Common myeloid progenitor, CD34-positive (primary cell): ENCODE data around the gene DDIT3. TPM values are rescaled to one million over a fixed set of nuclear protein-coding genes. Genes with fewer than 3 reads are reported as not detected.
"Not testable (repeated sequence)": the region's sequence is repeated elsewhere in the genome, so short reads cannot be mapped to it uniquely, and the experiment has no call there.

Experiments used
- CTCF ChIA-PET: fragments of 350-600 bp; sonication (Branson Sonifier 250); formaldehyde crosslinking; loops from one replicate; lab custom pipeline; 2021; ENCODE audit warnings: antibody characterized with exemption; lab: Charles Lee
- POLR2A ChIA-PET: fragments of 350-600 bp; sonication (Branson Sonifier 250); formaldehyde crosslinking; loops from one replicate; lab custom pipeline; 2021; ENCODE audit warnings: antibody characterized with exemption; lab: Charles Lee
- DNase-seq, 3 donors: peaks; one replicate each; pipeline versions ENCODE4 v3.0.0 to v3.0.0-alpha.2; 2013
- H3K27ac ChIP-seq, 2 experiments: 1 replicate in 1 of 2; 2 replicates in 1 of 2; pipeline ENCODE4 v1.7.0; 2013; ENCODE audit warnings: inconsistent platforms in 2 of 2, low read length in 2 of 2, mild to moderate bottlenecking in 2 of 2, low read depth in 1 of 2, moderate library complexity in 1 of 2; ENCODE audit not compliant: severe bottlenecking in 2 of 2, insufficient read depth in 1 of 2, poor library complexity in 1 of 2
- H3K27me3 ChIP-seq, 5 experiments: replicated peaks in 2 of 5; 1 replicate in 3 of 5; 2 replicates in 2 of 5; pipeline versions ENCODE4 v1.6.1 to v1.7.0; 2013; ENCODE audit warnings: low read length in 4 of 5, mild to moderate bottlenecking in 2 of 5, moderate library complexity in 2 of 5, inconsistent platforms in 1 of 5; ENCODE audit not compliant: insufficient read depth in 5 of 5, control insufficient read depth in 4 of 5
- H3K36me3 ChIP-seq, 4 experiments: 1 replicate in 2 of 4; 2 replicates in 2 of 4; pipeline versions ENCODE4 v1.6.1 to v1.7.0; 2013; ENCODE audit warnings: low read length in 3 of 4, control low read depth in 1 of 4, mild to moderate bottlenecking in 1 of 4; ENCODE audit not compliant: control insufficient read depth in 4 of 4, insufficient read depth in 4 of 4
- H3K4me1 ChIP-seq, 4 experiments: 1 replicate in 3 of 4; 2 replicates in 1 of 4; pipeline versions ENCODE4 v1.6.1 to v1.7.1; 2013; ENCODE audit warnings: low read length in 3 of 4, mild to moderate bottlenecking in 3 of 4, control low read depth in 1 of 4, inconsistent platforms in 1 of 4, moderate library complexity in 1 of 4; ENCODE audit not compliant: control insufficient read depth in 4 of 4, insufficient read depth in 4 of 4; ENCODE audit errors: control extremely low read depth in 1 of 4
- H3K4me3 ChIP-seq, 7 experiments: 1 replicate in 4 of 7; 2 replicates in 3 of 7; pipeline versions ENCODE4 v1.5.1 to v1.7.0; 2013; ENCODE audit warnings: mild to moderate bottlenecking in 7 of 7, low read length in 6 of 7, moderate library complexity in 6 of 7, inconsistent platforms in 2 of 7, low read depth in 2 of 7, control low read depth in 1 of 7; ENCODE audit not compliant: insufficient read depth in 4 of 7, control insufficient read depth in 1 of 7; ENCODE audit errors: extremely low read depth in 1 of 7
- H3K9me3 ChIP-seq, 5 experiments: 1 replicate in 4 of 5; 2 replicates in 1 of 5; pipeline versions ENCODE4 v1.6.1 to v1.7.1; 2013; ENCODE audit warnings: low read length in 4 of 5, mild to moderate bottlenecking in 2 of 5, inconsistent platforms in 1 of 5, low read depth in 1 of 5, moderate library complexity in 1 of 5; ENCODE audit not compliant: control insufficient read depth in 4 of 5, insufficient read depth in 2 of 5; ENCODE audit errors: control extremely low read depth in 1 of 5
- WGBS: methylation state at CpG from one replicate; pipeline ENCODE4 v1.1.5; 2013; ENCODE audit not compliant: insufficient coverage; 5-methylcytosine and 5-hydroxymethylcytosine counted together
- polyA plus RNA-seq: library from polyadenylated mRNA; unstranded; fragments of 120-200 nt; gene quantifications from one replicate; pipeline ENCODE4 v1.2.1, GENCODE V29; 2013

The DDIT3 gene, protein sequence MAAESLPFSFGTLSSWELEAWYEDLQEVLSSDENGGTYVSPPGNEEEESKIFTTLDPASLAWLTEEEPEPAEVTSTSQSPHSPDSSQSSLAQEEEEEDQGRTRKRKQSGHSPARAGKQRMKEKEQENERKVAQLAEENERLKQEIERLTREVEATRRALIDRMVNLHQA
- 159 TPM for polyA plus RNA-seq

DNA sequence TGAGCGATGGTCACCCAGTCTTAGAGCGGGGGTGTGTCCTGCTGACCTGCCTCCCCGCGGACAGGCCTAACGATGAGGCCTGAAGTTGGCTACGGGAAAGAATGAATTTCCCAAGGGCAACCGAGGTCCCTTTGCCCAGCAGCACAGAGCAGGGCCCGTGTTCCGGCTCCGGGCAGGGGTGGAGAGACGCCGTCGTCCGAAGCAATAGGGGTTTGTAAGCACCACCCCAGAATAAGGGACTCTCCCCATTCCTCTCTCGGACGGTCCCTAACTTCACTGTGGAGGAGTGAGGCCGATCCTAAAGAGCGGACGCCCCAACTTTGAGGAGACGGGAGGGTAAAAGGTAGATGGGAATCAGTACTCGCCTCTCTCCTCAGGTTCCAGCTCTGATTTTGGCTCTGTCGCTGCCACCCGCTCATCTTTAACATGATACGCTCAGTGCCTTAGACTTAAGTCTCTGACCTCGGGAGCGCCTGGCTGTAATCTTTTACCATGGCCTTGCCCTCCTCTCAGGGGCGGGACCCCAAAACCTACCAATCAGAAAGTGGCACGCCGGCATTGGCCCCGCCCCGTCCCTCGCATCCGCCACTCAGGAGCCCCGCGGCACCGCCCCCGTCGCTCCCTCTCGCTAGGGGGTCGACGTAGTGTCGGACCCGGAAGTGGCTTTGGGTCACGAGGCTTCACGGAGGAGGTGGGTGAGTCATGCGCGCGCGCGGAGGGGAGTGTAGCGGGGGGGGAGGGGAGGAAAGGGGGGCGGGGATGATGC lies at the start of gene DDIT3:
Gene DDIT3 (minus strand): TSS at position 462 of the 766 bp plus-strand sequence. CDS start 3,108 bp downstream, outside the sequence.
- DNase-seq: peak; percentile 99
- ChIA-PET POLR2A (interaction anchor here (0.8 to 2.9 kb wide), 14 partner anchors 10 to 432 kb away, joined by 3 to 14 read pairs (median 5); partner anchors contain the start of genes ARHGAP9 and DCTN2), CTCF (interaction anchor here (1.0 to 1.5 kb wide), 6 partner anchors 10 to 118 kb away, joined by 3 to 6 read pairs (median 3); no protein-coding TSS in a partner anchor)
- Histone ChIP-seq H3K36me3 (peaks cover 15 to 46% (median 35%) of the 10 kb centered on the region in 4 experiments), H3K27me3 (no peaks in the 10 kb centered on the region), H3K4me1 (peaks cover 14 to 53% (median 52%) of the 10 kb centered on the region in 4 experiments), H3K27ac (peak within 1 kb of the TSS; percentile 99 to 100), H3K9me3 (no peaks in the 10 kb centered on the region), H3K4me3 (peak within 1 kb of the TSS; percentile 75 to 99 (median 96))
- WGBS: 0% methylated on average over 26 of the region's 52 CpGs

DNA sequence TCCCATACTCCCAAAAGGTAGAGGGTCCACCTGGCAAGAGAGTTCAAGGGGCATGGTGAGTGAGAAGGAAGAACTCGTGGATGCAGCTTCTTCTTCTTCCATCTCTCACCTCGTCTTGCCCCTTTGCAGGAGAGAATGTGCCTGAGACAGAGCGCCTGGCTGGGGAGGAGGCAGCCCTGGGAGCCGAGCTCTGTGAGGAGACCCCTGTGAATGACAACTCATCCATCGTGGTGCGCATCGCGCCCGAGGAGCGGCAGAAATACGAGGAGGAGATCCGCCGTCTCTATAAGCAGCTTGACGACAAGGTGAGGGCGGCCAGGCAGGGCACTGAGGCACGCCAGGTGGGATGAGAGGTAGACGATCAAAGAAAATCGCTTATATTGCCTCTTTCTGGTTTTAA lies 49.5 kb upstream of the DDIT3 start:
- Histone ChIP-seq H3K4me1 (no peaks in the 10 kb centered on the region), H3K27me3 (peaks cover 0 to 2% (median 0%) of the 10 kb centered on the region in 5 experiments), H3K9me3 (no peaks in the 10 kb centered on the region), H3K36me3 (peaks cover 0 to 9% (median under 1%) of the 10 kb centered on the region in 4 experiments), H3K27ac (no peak overlapping the region), H3K4me3 (no peak overlapping the region)
- CTCF ChIA-PET: interaction anchor here (1.5 to 1.6 kb wide), 2 partner anchors 14 to 52 kb away, joined by 3 to 6 read pairs; no protein-coding TSS in a partner anchor
- DNase-seq: no peak
- WGBS: 95% methylated on average over 15 of the region's 18 CpGs
- POLR2A ChIA-PET: no interaction called here

DNA sequence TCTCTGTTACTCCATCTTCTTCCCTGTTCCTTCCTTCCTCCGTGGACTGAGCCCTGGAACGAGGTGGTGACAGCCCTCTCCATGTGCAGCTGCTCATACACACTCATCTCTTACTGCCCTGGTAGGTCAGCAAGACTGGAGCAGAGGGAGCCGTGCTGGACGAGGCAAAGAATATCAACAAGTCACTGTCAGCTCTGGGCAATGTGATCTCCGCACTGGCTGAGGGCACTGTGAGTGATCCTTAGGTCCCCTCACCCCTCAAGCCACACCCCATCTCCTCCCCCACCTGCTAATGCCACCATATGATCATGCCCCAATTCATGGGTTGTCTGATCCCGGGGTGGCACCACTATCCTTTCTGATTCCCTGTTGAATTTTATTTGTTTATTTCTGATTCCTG lies 48.5 kb upstream of the DDIT3 start:
- H3K27me3 ChIP-seq: peaks cover 0 to 5% (median 0%) of the 10 kb centered on the region in 5 experiments
- peaks cover 0 to 9% (median 1%) of the 10 kb centered on the region in 4 experiments for H3K36me3 ChIP-seq
- no peaks in the 10 kb centered on the region for H3K4me1 ChIP-seq
- H3K9me3 ChIP-seq: no peaks in the 10 kb centered on the region
- DNase-seq: no peak
- no peak overlapping the region for H3K4me3 ChIP-seq
- ChIA-PET CTCF (interaction anchor here (0.9 to 1.6 kb wide), 4 partner anchors 13 to 54 kb away, joined by 3 to 6 read pairs (median 3); no protein-coding TSS in a partner anchor), POLR2A (no interaction called here)
- WGBS: 88% methylated on average over 2 of the region's 6 CpGs
- H3K27ac ChIP-seq: no peak overlapping the region

DNA sequence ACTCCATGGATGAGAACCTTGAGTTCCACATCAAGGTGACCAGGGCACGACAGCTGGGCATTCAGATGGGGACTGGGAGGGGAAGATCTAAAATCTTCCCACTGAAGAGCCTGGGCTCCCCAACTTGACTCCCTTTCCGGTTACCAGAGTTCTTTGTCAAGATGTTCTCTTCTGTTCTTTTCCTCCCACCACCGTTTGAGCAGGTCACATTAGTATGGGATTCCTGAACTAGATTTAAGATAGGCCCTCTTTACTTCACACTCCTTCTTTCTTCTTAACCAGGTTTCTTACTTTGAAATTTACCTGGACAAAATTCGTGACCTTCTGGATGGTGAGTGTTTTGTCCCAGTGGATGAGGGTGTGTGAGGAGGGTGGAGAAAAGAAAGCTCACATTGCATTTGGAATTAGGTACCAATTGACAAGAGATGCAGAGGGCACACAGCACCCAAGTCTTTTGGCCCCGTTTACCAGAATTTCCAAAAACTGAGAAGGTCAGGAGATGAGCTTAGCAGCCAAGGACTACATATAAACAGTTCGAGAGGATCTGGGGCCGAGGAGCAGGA lies 43.9 kb upstream of the DDIT3 start:
- DNase-seq: no peak
- Histone ChIP-seq H3K9me3 (no peaks in the 10 kb centered on the region), H3K27ac (no peak overlapping the region), H3K4me1 (peaks cover 0 to 7% (median 2%) of the 10 kb centered on the region in 4 experiments), H3K4me3 (no peak overlapping the region), H3K36me3 (peaks cover 0 to 2% (median 0%) of the 10 kb centered on the region in 4 experiments), H3K27me3 (peaks cover 0 to 6% (median 0%) of the 10 kb centered on the region in 5 experiments)
- CTCF ChIA-PET: interaction anchor here (0.6 to 3.7 kb wide), 2 partner anchors 19 to 163 kb away, joined by 4 to 15 read pairs; no protein-coding TSS in a partner anchor
- 100% methylated on average over 4 of the region's 7 CpGs for WGBS
- POLR2A ChIA-PET: interaction anchor here (0.5 kb wide), 1 partner anchor 44 kb away, joined by 3 read pairs; the partner anchor contains the start of gene DDIT3

DNA sequence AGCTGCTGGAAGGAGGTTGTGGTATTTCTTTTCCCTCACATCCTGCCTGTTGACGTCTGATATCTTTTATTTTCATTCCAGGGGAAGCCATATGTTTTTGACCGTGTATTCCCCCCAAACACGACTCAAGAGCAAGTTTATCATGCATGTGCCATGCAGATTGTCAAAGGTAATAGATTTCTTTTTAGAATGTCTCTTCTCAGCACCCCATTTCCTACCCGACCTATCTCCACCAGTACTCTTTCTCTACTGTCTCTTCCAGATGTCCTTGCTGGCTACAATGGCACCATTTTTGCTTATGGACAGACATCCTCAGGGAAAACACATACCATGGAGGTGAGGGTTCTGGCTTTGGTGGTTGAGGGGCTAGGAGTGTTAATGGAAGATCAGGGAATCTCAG lies 43.0 kb upstream of the DDIT3 start:
- Histone ChIP-seq H3K9me3 (no peaks in the 10 kb centered on the region), H3K27me3 (peaks cover 0 to 6% (median 0%) of the 10 kb centered on the region in 5 experiments), H3K4me1 (peaks cover 0 to 7% (median 2%) of the 10 kb centered on the region in 4 experiments), H3K27ac (no peak overlapping the region), H3K4me3 (no peak overlapping the region), H3K36me3 (peaks cover 0 to 2% (median 0%) of the 10 kb centered on the region in 4 experiments)
- ChIA-PET CTCF (interaction anchor here (1.6 to 3.7 kb wide), 2 partner anchors 20 to 27 kb away, joined by 5 to 15 read pairs; no protein-coding TSS in a partner anchor), POLR2A (interaction anchor here (1.0 kb wide), 1 partner anchor 43 kb away, joined by 9 read pairs; the partner anchor contains the start of gene DDIT3)
- DNase-seq: peak in 2 of 3 donors; percentile 45 to 66
- 6% methylated on average over 3 of the region's 4 CpGs for WGBS

DNA sequence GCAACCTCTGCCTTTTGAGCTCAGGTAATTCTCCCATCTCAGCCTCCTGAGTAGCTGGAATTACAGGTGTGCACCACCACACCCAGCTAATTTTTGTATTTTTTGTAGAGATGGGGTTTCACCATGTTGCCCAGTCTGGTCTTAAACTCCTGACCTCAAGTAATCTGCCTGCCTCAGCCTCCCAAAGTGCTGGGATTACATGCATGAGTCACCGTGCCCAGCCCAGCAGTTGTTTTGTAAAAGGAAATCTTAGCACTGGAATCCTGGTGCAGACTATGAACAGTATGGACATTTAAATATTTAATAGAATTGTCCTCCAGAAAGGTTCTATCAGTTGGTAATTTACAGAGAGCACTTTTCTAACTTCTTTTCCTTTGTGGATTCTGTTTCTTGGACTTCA lies 40.8 kb upstream of the DDIT3 start:
- H3K36me3 ChIP-seq, H3K27me3 ChIP-seq, DNase-seq, H3K4me1 ChIP-seq, CTCF ChIA-PET, POLR2A ChIA-PET, H3K4me3 ChIP-seq, H3K27ac ChIP-seq, H3K9me3 ChIP-seq: not testable (repeated sequence)
- WGBS: 100% methylated on average over 1 of the region's 1 CpG
